NK-92 (cell line): Measurements from ENCODE around the gene EML6.
"Not testable (repeated sequence)": the region's sequence is repeated elsewhere in the genome, so short reads cannot be mapped to it uniquely, and the experiment has no call there.

Experiments used
- DNase-seq: peaks from one replicate; lab custom pipeline; 2025; ENCODE audit not compliant: unreplicated experiment; lab: John Stamatoyannopoulos, UW

EML6 gene

DNA sequence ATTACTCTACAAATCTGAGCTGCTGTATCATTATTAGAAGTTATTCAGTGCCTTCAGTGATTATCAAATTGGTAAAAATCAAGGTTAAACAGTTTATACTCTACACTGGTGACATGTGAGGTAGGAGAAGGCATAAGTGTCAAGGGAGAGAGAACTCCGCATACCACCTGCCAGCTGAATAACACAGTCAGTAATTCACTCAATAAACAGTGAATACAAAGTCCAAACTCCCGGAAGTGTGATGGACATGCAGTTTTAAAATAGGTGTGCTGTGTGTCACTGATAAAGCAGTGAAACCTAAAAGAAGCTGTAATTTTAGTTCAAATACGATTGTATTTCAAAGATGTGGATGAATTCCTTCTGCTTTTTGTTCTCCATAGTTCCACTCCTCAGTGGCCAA is 149.8 kb downstream of the EML6 start:
- not testable (repeated sequence) for DNase-seq

DNA sequence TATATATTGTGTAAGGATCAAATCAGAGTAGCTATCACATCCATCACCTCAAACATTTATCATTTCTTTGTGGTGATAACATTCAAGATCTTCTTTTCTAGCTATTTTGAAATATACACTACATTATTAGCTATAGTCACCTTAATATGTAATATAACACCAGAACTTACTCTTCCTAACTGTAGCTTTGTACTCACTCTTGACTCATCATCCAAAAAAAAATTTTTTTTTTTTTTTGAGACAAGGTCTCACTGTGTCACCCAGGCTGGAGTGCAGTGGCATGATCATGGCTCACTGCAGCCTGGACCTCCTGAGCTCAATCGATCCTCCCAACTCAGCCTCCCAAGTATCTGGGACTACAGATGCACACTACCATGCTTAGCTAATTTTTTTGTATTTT is 153.3 kb downstream of the EML6 start:
- DNase-seq = no peak

- no peak for DNase-seq
These were observed 154.7 kb downstream of the EML6 start for GRCh38 chr2:54878182-54878581.

- no peak for DNase-seq
These were observed 155.6 kb downstream of the EML6 start for GRCh38 chr2:54879032-54879431.

- no peak for DNase-seq
These were observed 156.3 kb downstream of the EML6 start for GRCh38 chr2:54879598-54880332.

GRCh38 chr2:54880428-54880827 is 157.0 kb downstream of the EML6 start:
- no peak for DNase-seq

DNA sequence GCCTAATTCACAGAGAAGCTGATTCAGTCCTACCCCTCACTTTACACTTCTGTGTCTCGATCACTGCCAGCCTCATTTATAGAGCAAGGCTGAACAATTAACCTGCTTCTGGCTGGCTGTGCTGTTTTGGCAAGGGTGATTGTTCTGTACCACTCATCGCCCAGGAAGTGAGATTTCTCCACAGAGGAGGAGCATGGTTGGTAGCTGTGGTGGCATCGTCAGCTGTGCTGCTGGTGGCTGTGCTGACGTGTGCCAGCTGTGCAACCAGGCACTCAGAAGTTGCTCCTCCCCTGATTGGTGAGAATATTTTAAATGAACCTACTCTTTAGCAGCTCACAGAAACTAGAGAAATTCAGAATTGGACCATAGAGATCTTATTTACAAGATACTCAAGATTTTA is 158.3 kb downstream of the EML6 start:
- DNase-seq = no peak

- no peak for DNase-seq
These were observed 162.4 kb downstream of the EML6 start for GRCh38 chr2:54885891-54886290.

DNA sequence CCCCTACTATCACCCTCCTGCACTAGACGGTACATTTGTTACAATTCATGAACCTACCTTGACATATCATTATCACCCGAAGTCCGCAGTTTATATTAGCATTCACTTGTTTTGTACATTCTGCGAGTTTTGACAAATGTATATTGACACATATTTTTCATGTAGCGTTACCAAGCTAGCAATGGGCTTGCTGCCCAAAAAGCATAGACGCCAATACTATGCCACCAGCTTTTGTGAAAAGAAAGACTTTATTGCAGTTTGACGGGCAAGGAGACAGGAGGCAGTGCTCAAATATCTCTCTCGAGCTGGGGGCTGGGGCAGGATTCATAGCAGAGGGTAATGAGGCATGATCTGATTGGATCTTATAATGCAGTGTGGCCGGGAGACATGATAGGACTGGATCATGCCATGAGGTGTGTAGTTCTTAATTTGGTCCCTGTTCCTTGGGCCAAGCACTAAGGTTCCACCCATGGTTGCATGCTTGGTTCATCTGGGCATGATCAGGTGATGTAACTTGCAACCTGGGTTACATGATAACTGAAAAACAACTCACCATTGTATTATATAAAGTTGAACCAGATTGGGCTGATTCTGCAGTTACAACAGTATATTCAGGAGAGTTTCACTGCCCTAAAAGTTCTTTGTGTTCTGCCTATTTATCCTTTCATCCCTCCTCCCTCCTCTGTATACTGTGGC is 164.5 kb downstream of the EML6 start:
- no peak for DNase-seq

DNA sequence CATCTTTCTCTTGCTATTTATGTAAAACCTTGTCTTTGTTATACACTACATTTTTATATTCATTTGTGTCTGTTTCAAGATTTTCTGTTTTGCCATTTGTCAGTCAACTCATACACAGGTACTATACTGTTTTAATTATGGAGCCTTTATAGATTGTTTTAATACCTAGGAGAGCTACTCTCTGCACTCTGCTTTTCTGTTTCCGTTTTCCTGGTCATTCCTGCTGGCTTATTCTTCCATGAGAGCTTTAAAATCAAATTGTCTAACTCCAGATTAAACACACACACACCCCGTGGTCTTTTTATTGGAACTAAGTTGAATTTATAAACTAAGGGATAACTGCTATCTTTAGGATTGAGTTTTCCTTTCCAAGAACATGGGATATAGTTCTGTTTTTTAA is 165.6 kb downstream of the EML6 start:
- DNase-seq = no peak

DNA sequence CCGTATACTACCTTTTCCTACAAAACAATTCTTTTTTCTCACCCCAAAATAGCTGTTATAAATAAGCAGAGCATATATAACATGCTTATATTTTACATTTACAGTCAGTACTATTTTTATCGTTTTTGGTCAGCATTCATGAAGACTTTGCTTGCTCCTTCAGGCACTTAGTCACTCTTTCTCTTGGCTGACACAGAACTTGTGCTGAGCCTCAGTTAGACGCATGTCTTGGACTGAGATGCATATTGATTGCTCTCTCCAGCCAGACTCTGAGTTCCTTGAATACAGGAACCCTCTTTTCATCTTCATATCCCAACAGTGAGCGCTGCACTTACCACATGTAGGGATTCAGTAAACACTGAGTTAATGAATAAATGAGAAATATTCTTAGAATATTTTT is 168.4 kb downstream of the EML6 start:
- DNase-seq = no peak

- no peak for DNase-seq
These were observed 171.0 kb downstream of the EML6 start for GRCh38 chr2:54894467-54894866.

DNA sequence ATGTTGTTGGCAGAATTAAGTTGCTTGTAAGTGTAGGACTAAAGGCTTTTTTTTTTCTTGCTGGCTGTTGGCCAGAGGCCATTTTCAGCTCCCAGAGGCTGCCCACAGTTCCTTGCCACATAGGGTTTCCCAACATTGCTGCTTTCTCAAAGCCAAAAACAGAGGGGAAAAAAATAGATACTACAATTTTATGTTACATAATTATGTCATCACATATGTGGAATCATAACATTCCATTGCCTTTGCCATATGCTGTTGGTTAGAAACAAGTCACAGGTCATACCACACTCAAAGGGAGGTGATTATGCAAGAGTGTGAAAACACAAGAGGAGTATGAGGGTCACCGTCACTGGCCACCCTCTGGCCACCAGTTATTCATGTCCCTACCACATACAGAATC is 172.3 kb downstream of the EML6 start:
- no peak for DNase-seq

DNA sequence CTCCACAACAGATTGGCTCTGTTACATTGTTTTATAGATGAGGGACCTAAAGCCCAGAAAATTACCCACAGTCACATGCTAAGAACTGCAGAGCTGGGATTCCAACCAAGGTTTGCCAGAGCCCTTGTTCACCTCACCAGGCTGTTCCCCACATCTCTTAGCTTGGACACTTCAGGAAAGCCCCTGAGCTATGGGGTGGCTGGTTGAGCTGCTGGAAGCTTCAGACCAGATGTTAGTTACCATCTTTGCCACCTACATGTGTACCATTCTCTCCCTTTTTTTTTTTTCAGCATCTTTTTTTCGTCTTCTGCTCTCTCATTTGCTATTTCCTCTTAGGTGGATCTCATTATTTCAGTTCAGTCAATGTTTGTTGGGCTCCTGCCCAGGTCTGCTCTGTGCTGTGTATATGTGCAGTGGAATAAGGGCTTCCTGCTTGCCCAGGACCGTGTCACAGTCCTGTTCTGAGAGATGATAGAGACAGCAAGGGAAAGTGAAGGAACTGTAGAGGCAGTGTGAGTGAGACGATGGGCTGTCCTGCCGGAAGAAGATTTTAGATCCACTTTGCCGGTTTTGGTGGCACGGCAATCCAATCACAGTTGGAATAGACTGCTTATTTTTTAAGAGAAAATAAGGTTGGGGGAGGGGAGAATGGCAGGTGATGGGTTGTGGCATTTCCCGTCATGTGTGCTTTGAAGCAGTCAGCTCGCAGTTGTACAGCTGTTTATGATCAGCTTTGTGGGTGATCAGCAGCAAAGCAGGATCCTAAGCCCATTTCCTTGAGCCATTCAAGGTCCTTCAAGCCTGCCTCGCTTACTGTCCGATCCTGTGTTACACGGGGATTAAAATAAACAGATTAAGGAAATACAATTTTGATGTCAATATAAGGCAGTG is 174.2 kb downstream of the EML6 start:
- no peak for DNase-seq

GRCh38 chr2:54898456-54899226 is 175.2 kb downstream of the EML6 start:
- no peak for DNase-seq

- no peak for DNase-seq
These were observed 176.2 kb downstream of the EML6 start for GRCh38 chr2:54899576-54900200.

DNA sequence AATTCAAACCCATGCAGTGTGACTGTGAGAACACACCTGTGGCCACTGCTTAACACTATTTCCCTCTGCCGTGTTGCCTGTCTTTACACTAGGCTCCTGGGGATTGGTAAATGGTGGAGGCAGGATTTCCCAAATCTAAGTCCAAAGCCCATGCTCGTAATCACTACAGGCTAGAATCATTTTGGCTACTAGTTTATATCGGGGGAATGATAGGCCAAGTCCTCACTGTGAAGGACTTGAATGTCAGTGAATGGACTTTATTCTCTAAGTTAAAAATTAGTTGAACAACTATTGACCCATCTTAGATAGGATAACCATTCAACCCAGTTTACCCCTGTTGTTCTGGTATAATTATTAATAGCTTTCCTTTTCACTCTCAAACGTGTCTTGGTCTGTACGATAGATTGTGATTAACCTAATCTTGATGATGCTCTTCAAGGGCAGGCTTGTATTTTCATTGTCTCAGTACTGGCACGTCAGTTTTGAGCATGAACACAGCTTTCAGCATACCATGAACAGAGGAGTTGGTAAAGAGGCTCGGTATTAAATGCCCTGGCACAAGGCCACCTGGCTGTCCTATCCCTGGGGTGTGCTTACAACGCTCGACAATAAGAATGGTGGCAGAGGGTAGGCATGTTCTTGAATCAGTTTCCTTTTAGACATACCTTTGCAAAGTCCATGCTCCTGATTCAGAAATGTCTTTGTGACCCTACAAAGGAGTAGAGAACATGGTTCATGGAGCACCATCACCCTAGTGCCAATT is 177.9 kb downstream of the EML6 start:
- DNase-seq = no peak

- DNase-seq = no peak
These were observed 179.3 kb downstream of the EML6 start for GRCh38 chr2:54902763-54903162.

DNA sequence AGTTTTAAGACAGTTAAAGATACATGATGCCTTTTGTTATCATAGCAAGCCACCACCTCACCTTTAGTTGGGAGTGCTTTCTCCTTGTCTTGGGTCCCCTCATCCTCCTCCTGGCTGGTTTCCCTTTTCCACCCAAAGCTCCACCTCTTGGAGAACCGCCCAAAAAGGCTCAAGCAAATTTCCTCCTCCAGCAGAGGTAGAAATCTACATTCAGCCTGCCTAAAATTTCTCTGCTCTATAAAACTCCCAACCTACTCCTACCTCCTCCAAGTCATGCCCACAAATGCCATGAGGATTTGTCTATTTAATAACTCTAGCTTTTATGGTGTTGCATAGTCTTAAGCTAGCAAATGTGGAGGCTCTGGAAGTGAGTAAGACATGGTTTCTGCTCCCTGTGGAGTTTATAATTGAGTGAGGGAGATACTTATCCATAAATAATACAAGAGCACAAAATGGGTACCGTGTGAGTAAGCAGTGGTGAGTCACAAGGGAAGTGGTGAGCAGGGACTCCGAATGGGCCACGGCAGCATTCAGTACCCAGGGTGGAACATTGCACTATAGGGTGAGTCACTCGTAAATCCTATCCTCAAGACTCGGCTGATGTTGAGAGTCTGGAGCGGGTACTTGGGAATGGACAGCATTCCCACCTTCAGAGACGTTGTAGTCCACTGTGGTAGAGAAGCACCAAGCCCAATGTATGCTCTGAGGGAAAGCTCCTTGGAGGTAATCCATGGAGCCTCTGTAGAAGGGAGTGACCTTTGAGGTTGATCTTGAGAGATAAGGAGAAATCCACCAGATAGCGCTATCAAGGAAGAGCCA is 180.5 kb downstream of the EML6 start:
- DNase-seq = no peak
